ENCODE results near the gene HDAC1.

- TF ChIP-seq EP300 (IDR thresholded peaks at IDR 0.05; ENCODE audit: borderline replicate concordance), result no peak
- no peak for TF ChIP-seq CEBPB (IDR thresholded peaks at IDR 0.05)
- no peak for TF ChIP-seq TCF12 (IDR thresholded peaks at IDR 0.05; ENCODE audit: low read depth)
- TF ChIP-seq EGR1 (IDR thresholded peaks at IDR 0.05), result no peak
Observed at GRCh38 chr1:32272557-32273390, 19.1 kb upstream of the HDAC1 start.

Measured in Ishikawa (cell line).